HG03432 (cell line): ENCODE results near the gene DTNB.

Experiments
- ATAC-seq: cut with Tn5 transposase; IDR thresholded peaks from one replicate; pipeline ENCODE4 v1.9.1; 2021; ENCODE audit warnings: mild to moderate bottlenecking, moderate library complexity; ENCODE audit not compliant: unreplicated experiment

The DTNB gene

DNA sequence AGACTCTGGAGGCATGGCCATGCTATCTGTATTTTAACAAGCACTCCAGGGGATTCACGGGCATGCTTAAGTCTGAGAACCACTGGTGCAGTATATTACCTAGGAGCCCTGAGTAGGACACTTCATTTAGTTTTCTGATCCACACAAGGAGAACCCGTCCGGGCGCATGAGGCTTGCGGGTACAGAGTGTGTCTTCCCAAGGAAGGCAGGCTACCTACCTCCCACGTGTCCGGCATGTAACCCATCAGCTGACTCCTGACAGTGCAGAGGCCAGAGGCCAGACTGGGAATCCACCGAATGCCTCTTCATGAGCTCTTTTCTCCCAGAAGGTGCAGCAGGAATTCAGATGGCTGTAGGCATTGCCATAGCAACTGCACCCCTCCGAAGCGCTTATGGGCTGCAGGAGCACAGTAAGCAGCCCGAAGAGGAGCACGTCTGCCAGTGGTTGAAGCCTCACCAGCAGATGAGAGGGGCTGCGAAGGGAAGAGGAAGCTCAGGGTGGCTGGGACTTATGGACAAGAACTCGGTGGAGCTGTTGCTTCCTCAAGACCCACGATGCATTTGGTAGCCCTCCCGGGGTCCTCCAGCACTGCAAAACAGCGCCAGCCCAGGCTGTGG is 297.9 kb downstream of the DTNB start:
- no peak for ATAC-seq

DNA sequence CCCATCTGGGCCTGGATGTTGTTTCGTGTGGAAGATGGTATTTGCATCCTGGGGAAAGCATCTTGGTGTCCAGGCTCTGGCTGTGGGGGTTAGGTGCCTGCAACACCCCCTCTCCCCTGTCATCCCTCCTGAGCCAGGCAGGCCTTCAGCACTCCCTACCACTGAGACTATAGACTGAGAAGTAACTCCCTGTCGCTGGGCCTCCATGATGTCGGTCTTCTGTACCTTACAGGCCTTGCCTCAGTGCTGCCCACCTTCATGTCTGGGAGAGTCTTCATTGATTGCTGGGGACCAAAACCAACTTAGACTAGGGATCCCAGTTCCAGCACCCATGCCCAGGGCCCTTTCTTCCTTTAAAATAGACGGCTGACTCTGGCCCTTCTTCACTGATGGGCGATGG is 298.6 kb downstream of the DTNB start:
- ATAC-seq: no peak

DNA sequence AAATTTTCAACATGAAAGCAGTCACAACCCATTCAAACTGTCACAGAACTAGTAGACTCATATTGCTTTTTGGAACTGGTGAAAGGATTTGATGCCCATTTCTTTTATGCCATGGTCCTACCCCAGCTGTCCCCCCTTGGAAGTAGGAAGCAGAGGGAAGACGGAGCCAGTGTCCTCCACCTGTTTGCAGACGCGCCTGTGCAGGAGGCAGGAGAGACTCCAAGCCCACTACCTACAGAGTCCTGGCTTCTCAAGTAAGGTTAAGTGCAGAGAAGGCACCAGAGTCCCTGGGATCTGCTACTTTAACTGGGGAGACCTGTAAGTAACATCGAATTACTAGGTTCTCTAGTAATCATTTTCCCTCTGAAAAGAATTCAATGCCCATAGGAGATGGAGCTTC is 299.0 kb downstream of the DTNB start:
- ATAC-seq: no peak

DNA sequence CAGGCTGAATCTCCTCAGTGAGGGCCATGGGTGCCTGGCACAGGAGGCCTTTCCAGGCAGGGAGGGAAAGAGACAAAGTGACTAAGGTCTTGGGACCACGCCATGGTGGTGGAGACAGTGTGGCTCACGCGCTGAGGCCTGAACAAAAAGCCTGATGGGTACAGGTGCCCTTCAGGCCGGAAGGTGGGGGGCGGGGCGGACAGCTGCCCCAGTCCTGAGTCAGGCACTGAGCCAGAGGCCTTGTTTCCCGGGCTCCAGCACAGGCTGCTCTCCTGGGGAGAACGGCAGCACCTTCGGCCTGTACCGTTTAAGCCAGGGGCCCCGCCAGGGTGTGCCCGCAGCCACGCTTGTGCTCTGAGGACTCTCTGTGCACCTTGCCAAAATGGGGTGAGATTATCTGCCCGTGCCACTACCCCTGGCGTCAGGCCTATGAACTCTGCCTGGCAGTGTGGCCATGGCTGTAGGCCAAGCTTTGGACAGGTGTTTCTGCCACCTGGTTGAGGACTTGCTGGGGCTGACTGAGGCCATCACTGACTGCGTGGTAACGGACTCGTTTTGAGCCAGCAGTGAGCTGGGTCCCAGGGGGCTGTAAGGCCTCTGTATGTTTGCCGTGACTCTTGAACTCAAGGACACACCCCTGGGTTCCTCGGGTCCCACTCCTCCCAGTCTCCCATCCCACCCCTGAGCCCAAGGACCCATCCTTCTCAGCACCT is 300.0 kb downstream of the DTNB start:
- no peak for ATAC-seq

DNA sequence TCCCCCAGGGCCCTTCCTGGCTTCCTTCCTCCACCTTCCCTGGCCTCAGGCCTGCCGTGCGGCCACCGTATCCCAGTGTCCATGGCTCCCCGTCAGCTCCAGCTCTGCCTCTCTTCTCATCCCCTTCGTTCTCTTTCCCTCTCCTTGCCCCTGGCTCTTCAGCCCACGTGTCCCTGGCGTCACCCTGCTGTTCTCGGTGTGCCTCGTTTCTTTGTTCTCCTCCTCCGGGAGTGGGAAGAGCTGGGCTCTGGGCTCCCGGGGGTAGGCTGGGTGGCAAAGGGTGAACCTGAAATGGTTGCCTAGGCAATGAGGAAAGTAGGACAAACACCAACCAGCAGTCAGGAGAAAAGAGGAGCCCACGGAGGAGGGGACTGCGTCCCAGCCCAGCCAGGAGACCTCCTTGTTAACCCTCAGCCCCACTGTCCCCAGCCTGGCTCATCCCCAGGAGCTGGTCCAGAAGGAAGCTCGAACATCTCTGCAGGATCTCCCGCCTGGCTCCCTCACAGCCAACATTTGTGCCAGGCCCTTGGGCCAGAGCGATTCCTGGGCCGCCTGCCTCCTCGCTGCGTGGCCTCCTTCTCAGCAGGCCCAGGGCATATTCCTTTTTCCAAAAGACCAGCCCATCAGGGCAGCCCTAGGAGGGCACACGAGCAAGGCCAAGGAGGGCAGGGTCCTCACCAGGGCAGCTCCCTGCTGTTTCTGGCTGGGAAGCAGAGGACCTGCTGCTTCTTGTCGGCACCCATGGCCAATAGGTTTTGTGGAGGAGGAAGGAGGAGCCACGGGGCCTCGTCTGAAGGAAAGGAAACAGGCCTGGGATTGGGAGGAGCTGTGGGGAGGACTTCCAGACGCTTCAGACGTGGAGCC is 300.7 kb downstream of the DTNB start:
- ATAC-seq: no peak

DNA sequence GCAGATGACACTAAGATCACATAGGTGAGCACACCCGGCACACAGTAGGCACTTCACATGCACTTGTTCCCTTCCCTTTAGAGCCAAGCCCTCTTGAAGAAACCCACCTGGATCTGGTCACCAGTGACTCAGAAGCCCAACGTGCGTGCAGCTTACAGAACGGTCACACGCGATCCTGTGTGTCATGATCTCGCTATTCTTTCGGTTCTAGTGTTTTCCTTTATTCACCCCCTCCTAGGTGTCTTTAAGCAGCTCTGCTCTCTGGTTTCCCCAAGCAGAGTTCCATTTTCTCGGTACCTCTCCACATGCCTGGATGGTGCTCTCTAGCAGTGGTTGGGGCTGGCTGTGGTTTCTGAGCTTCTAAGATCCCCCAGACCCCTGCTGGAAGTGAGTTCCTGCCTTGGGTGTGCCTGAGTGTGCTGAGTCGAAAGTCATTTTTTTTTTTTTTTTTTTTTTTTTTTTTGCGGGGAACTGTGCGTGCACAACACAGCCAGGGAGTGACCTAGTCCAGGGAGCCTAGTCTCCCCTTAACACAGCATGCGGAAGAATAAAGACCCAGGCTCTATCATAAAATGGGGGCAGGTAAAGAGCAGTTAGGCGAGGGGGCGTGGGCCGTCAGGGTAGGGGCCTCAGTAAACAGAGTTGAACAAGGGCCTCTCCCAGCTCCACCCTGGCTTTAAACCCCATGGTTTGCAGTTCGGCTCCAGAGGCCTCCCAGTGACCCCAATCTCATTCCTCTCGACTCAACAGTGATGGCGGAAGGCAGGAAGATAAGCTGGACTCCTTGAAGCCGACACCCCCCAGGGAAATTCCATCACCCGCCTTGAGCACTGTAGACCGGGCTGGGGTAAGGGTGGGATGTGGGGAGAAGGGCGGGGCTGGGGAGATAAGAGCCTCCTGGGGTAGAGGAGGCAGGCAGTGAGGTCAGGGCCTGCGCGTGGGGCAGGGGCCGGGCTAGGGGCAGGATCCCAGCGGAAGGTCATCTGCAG is 301.8 kb downstream of the DTNB start:
- ATAC-seq: no peak

DNA sequence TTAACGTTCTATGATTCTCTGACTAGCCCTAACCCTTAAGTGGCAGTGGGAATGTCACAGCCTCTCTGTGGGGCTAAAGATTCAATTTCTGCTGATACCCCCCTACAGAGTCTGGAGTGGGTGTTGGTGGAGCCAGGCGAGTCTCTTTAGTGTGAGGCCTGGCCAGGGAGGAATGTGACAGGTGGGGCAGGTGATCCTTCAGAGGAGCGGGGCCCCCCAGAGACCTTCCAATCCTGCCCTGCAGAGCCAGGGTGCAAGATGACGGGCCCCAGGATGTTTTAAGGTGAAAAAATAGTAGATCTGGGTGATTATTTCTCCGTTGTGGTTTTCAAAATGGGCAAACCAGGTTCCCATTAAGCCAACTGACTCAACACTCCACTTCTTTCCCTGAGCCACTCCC is 303.5 kb downstream of the DTNB start:
- ATAC-seq: no peak

DNA sequence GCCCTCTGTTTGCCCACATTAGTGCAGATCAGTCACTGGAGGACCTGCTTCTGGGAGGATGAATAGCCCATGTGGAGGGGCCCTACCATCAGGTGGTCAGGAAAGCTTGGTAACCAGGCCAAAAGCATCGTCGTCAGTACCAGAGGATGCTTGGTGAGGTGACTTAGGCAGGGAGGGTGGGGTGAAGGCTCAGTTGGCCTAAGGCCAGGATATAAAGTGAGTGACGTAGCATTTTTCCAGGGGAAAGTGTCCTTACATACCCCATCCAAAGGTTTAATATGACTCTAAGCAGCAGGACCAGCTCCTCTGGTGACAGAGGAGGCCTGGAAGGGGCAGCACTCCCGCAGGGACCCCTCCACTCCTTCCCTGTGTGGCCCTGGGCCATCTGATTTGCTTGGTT is 303.9 kb downstream of the DTNB start:
- no peak for ATAC-seq

DNA sequence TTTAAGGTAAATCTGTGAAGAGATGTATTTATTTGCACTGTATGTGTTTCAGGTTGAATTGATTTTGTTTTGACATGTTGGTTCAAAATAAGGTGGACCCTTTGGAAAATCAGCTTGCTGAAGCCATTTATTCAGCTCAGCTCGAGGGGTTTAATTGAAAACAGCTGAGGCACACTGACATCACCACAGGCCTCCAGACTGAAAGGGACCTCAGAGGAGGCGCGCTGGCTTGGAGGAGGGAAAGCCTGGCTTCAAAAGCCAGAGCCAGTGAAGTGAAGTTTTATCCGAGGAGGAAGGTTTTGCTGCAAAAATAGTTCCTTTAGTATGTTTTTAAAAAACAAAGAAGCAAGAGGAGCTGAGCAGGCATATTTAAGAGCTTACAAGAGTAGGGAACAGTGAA is 304.7 kb downstream of the DTNB start:
- ATAC-seq: no peak

DNA sequence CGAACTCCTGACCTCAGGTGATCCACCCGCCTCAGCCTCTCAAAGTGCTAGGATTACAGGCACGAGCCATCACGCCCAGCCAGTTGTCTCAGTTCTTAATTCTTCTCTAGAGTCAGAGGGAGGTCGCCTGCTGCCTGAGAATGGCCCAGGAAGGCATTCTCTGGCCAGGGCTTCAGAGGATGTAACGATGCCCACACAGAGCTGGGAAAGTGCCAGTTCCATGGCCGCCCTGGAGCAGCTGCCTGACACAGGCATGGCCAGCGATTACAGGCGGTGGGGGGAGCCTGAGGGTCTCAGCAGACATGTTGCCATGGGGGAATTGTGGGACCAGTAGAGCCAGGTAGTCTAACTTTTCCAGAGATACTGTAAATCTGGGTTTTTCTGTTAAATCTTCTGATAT is 306.1 kb downstream of the DTNB start:
- no peak for ATAC-seq

DNA sequence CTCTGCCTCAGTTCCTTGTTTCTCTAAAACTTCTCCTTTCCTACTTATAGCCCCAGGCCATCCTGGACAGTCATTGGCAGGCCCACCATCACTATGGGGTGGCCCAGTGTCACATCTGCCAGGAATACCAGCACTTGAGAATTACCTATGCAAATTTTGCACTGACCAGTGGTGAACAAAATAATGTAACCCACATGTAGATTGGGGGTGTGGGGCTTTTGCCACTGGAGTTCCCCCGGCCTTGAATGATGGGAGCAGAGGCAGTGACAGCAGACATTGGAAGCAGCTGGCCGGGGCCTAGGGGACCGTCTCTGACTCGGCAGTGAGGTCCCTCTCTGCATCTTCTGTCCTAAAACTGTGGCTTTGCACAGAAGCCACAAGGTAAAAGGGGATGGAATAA is 306.7 kb downstream of the DTNB start:
- no peak for ATAC-seq

DNA sequence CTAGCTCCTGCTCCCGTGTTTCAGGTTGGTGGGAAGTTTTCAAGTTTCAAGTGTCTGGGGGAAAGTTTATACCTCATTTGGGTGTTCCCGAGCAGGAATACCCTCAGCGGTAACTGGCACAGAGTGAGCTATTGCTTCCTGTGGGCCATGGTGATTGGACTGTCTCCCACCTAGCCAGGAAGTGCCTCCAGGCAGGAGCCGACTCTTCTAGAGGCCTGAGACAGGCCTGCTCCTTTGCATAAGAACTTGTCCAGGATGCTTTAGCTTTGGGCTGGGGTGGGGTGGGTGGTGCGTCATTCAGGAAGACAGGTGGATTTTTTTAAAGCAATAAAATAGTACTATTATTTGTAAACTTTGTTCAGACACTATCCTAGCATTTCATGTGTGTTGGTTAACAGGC is 308.1 kb downstream of the DTNB start:
- ATAC-seq: no peak

DNA sequence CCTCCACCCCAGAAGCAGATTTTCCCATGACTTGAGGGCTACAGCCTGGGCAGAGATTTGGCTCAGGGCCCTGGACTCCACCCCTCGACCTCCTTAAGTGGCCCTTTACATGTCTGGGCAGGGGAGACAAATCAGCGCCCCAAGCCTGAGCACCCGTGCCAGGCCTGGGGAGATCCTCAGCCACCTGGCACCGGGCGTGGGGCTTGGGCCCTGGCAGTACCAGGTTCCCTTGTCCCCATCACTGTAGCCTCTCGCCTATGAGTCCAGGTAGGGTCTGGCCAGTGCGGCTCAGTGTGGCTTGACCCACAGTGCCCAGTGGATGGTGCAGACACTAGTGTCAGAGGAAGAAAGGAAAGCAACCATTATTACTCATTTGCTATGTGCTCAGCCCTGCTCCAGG is 309.6 kb downstream of the DTNB start:
- ATAC-seq: no peak

DNA sequence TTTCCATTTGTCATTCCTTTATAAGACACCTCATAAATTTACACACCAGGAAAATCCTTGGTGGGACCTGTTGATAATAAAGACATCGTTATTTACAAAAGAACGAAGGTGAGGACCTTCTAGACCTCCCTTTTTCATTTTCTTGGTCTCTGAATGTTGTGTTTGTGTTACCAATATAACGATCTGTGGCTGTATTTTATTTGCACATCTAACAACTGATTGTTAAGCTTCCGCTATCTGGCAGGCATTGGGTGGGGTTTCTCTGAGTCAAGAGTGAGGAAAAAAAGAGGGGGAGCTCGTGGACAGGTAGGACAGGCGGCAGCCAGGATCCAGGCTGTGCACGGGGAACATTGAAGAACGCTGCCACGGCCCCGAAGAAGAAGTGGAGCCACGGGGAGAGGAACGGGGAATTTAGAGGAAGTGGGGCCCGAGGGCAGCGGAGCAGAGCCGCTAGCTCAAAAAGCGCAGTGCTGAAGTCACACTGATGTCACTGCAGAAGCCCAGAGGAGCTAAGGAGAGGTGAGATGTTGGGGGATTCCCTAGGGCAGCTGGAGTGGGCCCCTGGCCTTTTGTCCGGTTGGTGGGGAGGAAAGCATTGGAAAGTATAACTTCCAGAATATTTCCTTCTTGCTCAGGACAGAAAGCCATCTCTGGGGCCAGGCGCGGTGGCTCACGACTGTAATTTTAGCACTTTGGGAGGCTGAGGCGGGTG is 310.8 kb downstream of the DTNB start:
- ATAC-seq: peak; percentile 77

DNA sequence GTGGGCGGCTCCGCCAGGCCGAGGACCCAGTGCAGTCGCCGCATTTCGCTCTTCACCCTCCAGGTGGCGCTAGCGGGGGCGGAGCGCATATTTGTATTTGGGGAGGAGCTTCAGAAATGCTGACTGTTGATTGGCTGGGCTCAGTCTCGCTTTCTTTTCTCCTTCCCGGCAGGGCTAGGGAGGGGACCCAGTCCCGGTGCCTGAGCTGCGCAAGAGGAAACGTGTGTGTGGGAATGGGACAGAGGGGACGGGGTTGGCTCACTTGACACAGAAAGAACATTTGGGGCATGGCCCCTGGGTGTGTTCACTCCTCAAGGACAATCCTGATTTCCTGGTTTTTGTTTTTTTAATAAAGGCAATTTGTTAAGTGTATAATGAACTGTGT is 311.3 kb downstream of the DTNB start:
- ATAC-seq: peak; percentile 80

DNA sequence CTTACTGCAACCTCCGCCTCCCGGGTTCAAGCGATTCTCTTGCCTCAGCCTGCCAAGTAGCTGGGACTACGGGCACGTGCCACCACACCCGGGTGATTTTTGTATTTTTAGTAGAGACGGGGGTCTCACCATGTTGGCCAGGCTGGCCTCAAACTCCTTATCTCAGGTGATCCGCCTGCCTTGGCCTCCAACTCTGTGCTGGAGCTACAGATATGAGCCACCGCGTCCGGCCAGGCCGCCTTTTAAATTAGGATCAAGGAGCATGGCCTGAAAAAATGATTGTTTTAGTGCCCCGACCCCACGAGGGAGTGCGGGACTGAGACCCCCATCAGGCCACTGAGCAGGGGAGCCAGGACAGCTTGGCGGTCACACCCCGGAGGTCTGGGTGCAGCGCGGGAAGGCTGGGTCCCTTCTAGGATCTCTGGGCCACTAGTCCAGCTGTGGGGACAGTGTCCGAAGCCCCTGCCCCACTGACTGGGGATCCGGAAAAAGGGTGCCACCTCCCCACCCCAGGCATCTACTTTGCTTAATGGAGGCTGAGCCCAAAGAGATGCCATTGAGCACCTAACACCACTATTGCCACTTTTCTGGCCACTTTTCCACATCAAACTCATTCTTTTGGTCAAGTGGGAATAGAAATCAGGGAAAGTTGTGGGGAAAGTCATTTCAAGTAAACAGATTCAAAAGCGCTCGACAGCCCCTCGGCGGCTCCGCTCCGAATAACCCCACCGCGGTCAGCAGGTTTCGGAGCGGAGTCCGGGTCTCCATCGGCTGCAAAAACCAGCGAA is 311.9 kb downstream of the DTNB start:
- no peak for ATAC-seq

DNA sequence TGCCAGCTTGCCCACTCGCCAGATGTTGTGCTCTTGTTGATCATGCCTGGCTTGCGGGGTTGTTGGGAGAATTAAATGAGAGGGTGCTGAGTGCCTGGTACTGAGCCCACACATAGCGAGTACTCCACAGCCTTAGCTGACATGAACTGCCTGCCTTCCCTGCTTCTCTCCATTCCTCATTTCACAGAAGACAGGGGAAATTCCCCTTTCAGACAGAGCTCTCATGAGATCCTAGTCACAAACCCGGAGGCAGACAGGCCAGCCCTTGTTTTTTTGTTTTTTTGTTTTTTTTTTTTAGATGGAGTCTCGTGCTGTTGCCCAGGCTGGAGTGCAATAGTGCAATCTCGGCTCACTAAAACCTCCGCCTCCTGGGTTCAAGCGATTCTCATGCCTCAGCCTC is 314.5 kb downstream of the DTNB start:
- no peak for ATAC-seq

DNA sequence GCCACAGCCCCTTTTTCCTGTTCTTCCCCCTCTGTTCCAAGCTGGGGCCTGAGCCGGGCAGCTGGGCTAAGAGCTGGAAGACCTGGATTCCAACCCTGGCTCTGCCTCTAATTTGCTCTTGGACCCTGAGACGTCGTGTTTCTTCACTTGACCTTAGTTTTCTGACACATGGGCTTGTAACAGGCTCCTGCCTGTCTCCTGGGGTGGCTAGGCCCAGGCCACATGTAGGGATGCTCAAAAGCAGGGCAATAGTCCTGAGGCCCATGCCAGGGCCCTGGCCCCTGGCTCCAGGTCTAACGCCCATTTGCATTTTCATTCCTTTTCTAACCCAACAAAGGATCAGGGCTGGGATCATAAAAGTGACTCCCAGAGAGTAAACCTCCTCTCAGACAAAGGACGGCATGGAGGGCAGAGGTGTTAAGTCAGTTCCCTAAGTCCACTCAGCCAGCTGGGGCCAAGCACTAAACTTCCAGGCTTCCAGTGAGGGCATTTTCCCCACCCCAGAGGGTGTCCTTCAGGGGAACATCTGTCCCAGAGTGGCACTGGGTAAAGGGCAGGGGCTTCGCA is 315.0 kb downstream of the DTNB start:
- no peak for ATAC-seq

DNA sequence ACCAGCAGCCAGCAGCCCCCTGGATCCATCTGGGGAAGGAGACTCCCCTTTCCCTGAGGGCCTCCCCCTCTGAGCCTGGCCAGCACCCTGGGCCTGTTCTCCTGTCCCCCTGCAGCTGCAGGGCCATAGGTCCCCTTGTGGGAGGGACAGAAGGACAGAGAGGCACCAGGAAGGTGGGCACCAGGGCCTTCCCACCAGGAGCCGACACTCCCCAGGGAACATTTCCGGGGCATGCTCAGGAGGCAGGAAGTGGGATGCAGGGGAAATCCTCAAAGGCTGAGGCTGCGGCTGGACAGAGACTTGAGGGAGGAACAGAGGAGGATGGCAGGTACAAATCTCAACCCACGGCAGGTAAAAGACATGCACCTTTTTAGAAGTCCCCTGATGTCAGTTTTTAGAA is 317.3 kb downstream of the DTNB start:
- ATAC-seq: no peak
